K562 (cell line): Measurements from ENCODE around the gene C20orf141. TPM values are rescaled to one million over a fixed set of nuclear protein-coding genes. Genes with fewer than 3 reads are reported as not detected.

Experiments
- CAMTA2 ChIP-seq: fragments of 250-450 bp; sonication (Bioruptor Pico); conservative IDR thresholded peaks from 2 replicates; pipeline ENCODE4 v1.5.1; 2022
- CC2D1A ChIP-seq: fragments of 450-650 bp; IDR thresholded peaks from 2 replicates; pipeline ENCODE4 v1.6.1; 2017; ENCODE audit warnings: mild to moderate bottlenecking
- FOXA1 ChIP-seq: fragments of 450-650 bp; IDR thresholded peaks from 2 replicates; pipeline ENCODE4 v1.6.1; 2016; ENCODE audit warnings: mild to moderate bottlenecking, borderline replicate concordance
- HMGXB4 ChIP-seq: sonication (generic); formaldehyde crosslinking; IDR thresholded peaks from 2 replicates; pipeline ENCODE4 v1.8.1; 2023; ENCODE audit warnings: mild to moderate bottlenecking, missing genetic modification reagents
- KDM5B ChIP-seq: fragments of 200-600 bp; sonication (generic); IDR thresholded peaks from 2 replicates; pipeline ENCODE4 v1.6.1; 2012; ENCODE audit warnings: low read depth, mild to moderate bottlenecking, moderate library complexity, low read length, control low read depth, inconsistent platforms; ENCODE audit not compliant: insufficient replicate concordance
- MCM2 ChIP-seq: fragments of 450-650 bp; IDR thresholded peaks from 2 replicates; pipeline ENCODE4 v1.6.1; 2017; ENCODE audit warnings: low read depth, mild to moderate bottlenecking
- MEF2D ChIP-seq: conservative IDR thresholded peaks from 2 replicates; pipeline ENCODE4 v1.6.1; 2016; ENCODE audit warnings: low read depth, missing genetic modification characterization, missing compliant biosample characterization
- NUFIP1 ChIP-seq: fragments of 450-650 bp; IDR thresholded peaks from 2 replicates; pipeline ENCODE4 v1.6.1; 2018; ENCODE audit not compliant: partially characterized antibody
- PHB2 ChIP-seq: fragments of 450-650 bp; IDR thresholded peaks from 2 replicates; pipeline ENCODE4 v1.6.1; 2017; ENCODE audit warnings: low read depth
- RBM15 ChIP-seq: fragments of 200-400 bp; formaldehyde crosslinking; IDR thresholded peaks from 2 replicates; pipeline ENCODE4 v1.6.1; 2018; ENCODE audit warnings: mild to moderate bottlenecking, low read length, moderate library complexity; ENCODE audit not compliant: insufficient read depth
- ZFPM2 ChIP-seq: fragments of 250-450 bp; sonication (Bioruptor Pico); IDR thresholded peaks from 2 replicates; pipeline ENCODE4 v1.5.1; 2022; ENCODE audit warnings: mild to moderate bottlenecking
- ZNF140 ChIP-seq: fragments of 250-450 bp; sonication (Bioruptor Pico); IDR thresholded peaks from 2 replicates; pipeline ENCODE4 v1.8.0; 2021; ENCODE audit warnings: moderate library complexity, mild to moderate bottlenecking, inconsistent platforms
- polyA plus RNA-seq, 8 experiments: library from polyadenylated mRNA; depleted of rRNA in 4 of 8; stranded (reverse) in 5 of 8; unstranded in 3 of 8; fragments of >200 nt; fragmentation: Nextera tagmentation in 2 of 8; fragmentation: Illumina TruSeq in 1 of 8; extraction: Ambion mirVana in 2 of 8; extraction: Trizol in 1 of 8; gene quantifications; 2 replicates each; pipeline versions ENCODE4 v1.2.1 to v1.2.3, GENCODE V29; 2011 to 2014; ENCODE audit warnings: inconsistent platforms in 1 of 8, missing spikeins in 1 of 8
- total RNA-seq, 7 experiments: library from RNA; depleted of rRNA in 6 of 7; stranded (reverse); fragments of >200 nt in 6 of 7; fragmentation: Illumina TruSeq in 2 of 7; extraction: Trizol in 2 of 7; gene quantifications; 2 replicates each; pipeline versions ENCODE4 v1.2.1 to v1.2.3, GENCODE V29; 2011 to 2021; ENCODE audit warnings: low replicate concordance in 1 of 7
- TF ChIP-seq, protein P1 (sequence below): fragments of 200-800 bp; sonication (Bioruptor generic); IDR thresholded peaks from 2 replicates; pipeline ENCODE4 v1.6.1; 2016; ENCODE audit warnings: missing genetic modification characterization, missing compliant biosample characterization
- TF ChIP-seq, protein P2 (sequence below), 3 experiments: fragments of 200-800 bp in 1 of 3; fragments of 250-450 bp in 1 of 3; fragments of 450-650 bp in 1 of 3; sonication (Bioruptor Pico) in 1 of 3; sonication (Bioruptor generic) in 1 of 3; formaldehyde crosslinking in 1 of 3; IDR thresholded peaks; 2 replicates each; pipeline versions ENCODE4 v1.6.1 to v1.8.0; 2016 to 2022; ENCODE audit warnings: mild to moderate bottlenecking in 2 of 3, missing genetic modification characterization in 2 of 3, missing compliant biosample characterization in 1 of 3, moderate library complexity in 1 of 3

Gene C20orf141
- total and polyA plus RNA-seq, 9 of the 15 experiments (the other 6 are each of a cell fraction or from before 2014, with no cell fraction given), result not detected

GRCh38 chr20:2840138-2840966 is 25.6 kb downstream of the C20orf141 start, which contains the start of the genes PCED1A and VPS16 (continued):
- TF ChIP-seq, protein P1, sequence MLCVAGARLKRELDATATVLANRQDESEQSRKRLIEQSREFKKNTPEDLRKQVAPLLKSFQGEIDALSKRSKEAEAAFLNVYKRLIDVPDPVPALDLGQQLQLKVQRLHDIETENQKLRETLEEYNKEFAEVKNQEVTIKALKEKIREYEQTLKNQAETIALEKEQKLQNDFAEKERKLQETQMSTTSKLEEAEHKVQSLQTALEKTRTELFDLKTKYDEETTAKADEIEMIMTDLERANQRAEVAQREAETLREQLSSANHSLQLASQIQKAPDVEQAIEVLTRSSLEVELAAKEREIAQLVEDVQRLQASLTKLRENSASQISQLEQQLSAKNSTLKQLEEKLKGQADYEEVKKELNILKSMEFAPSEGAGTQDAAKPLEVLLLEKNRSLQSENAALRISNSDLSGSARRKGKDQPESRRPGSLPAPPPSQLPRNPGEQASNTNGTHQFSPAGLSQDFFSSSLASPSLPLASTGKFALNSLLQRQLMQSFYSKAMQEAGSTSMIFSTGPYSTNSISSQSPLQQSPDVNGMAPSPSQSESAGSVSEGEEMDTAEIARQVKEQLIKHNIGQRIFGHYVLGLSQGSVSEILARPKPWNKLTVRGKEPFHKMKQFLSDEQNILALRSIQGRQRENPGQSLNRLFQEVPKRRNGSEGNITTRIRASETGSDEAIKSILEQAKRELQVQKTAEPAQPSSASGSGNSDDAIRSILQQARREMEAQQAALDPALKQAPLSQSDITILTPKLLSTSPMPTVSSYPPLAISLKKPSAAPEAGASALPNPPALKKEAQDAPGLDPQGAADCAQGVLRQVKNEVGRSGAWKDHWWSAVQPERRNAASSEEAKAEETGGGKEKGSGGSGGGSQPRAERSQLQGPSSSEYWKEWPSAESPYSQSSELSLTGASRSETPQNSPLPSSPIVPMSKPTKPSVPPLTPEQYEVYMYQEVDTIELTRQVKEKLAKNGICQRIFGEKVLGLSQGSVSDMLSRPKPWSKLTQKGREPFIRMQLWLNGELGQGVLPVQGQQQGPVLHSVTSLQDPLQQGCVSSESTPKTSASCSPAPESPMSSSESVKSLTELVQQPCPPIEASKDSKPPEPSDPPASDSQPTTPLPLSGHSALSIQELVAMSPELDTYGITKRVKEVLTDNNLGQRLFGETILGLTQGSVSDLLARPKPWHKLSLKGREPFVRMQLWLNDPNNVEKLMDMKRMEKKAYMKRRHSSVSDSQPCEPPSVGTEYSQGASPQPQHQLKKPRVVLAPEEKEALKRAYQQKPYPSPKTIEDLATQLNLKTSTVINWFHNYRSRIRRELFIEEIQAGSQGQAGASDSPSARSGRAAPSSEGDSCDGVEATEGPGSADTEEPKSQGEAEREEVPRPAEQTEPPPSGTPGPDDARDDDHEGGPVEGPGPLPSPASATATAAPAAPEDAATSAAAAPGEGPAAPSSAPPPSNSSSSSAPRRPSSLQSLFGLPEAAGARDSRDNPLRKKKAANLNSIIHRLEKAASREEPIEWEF (CRISPR knock-in tag), result no peak
- TF ChIP-seq RBM15 (no peak), CC2D1A (no peak), ZNF140 (CRISPR knock-in tag) (no peak), MCM2 (no peak), MEF2D (tag) (no peak), NUFIP1 (no peak), KDM5B (peak; percentile 79), CAMTA2 (CRISPR knock-in tag) (no peak), PHB2 (no peak), ZFPM2 (CRISPR knock-in tag) (no peak), FOXA1 (no peak), HMGXB4 (CRISPR knock-in tag) (no peak)
- TF ChIP-seq, protein P2, sequence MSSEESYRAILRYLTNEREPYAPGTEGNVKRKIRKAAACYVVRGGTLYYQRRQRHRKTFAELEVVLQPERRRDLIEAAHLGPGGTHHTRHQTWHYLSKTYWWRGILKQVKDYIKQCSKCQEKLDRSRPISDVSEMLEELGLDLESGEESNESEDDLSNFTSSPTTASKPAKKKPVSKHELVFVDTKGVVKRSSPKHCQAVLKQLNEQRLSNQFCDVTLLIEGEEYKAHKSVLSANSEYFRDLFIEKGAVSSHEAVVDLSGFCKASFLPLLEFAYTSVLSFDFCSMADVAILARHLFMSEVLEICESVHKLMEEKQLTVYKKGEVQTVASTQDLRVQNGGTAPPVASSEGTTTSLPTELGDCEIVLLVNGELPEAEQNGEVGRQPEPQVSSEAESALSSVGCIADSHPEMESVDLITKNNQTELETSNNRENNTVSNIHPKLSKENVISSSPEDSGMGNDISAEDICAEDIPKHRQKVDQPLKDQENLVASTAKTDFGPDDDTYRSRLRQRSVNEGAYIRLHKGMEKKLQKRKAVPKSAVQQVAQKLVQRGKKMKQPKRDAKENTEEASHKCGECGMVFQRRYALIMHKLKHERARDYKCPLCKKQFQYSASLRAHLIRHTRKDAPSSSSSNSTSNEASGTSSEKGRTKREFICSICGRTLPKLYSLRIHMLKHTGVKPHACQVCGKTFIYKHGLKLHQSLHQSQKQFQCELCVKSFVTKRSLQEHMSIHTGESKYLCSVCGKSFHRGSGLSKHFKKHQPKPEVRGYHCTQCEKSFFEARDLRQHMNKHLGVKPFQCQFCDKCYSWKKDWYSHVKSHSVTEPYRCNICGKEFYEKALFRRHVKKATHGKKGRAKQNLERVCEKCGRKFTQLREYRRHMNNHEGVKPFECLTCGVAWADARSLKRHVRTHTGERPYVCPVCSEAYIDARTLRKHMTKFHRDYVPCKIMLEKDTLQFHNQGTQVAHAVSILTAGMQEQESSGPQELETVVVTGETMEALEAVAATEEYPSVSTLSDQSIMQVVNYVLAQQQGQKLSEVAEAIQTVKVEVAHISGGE (CRISPR knock-in tag; IDR thresholded peaks at IDR 0.05), result peak; percentile 66 to 97 (median 84); a peak in 5 of 6 replicates
